HL-60 (cell line): Measurements from ENCODE around the gene XIRP1. TPM values are rescaled to one million over a fixed set of nuclear protein-coding genes. Genes with fewer than 3 reads are reported as not detected.

Source experiments
- DNase-seq, 2 experiments: peaks; one replicate each; pipeline ENCODE4 v3.0.0-alpha.2; 2010 to 2020; ENCODE audit warnings: low read depth in 1 of 2, low spot score in 1 of 2
- H3K27ac ChIP-seq: fragments of 250-450 bp; sonication (Bioruptor Pico); replicated peaks from 2 replicates; pipeline ENCODE4 v1.5.1; 2020; ENCODE audit warnings: mild to moderate bottlenecking, moderate library complexity
- H3K27me3 ChIP-seq: fragments of 250-450 bp; sonication (Bioruptor Pico); 2 replicates; pipeline ENCODE4 v1.5.1; 2021; ENCODE audit warnings: mild to moderate bottlenecking, moderate library complexity; ENCODE audit not compliant: insufficient read depth, poor library complexity, severe bottlenecking
- H3K4me3 ChIP-seq: replicated peaks from 2 replicates; pipeline ENCODE4 v1.5.1; 2011; ENCODE audit warnings: mild to moderate bottlenecking, control low read depth, low read length; ENCODE audit not compliant: insufficient read depth
- GABPA ChIP-seq: IDR thresholded peaks from 2 replicates; pipeline ENCODE4 v1.6.1; 2012; ENCODE audit warnings: low read depth
- POLR2AphosphoS5 ChIP-seq: IDR thresholded peaks from 2 replicates; pipeline ENCODE4 v1.6.1; 2012; ENCODE audit warnings: low read depth
- SPI1 ChIP-seq: IDR thresholded peaks from 2 replicates; pipeline ENCODE4 v1.6.1; 2012; ENCODE audit warnings: low read depth, mild to moderate bottlenecking, borderline replicate concordance
- microRNA-seq: library from miRNA; unstranded; fragments of <30 nt; microRNA quantifications from one replicate; pipeline ENCODE4, GENCODE V29; 2018
- TF ChIP-seq, protein P1 (sequence below): IDR thresholded peaks from one replicate; pipeline ENCODE4 v1.5.1; 2011; ENCODE audit warnings: low read length, control low read depth, inconsistent platforms; ENCODE audit not compliant: insufficient read depth
- TF ChIP-seq, protein P2 (sequence below): IDR thresholded peaks from 2 replicates; pipeline ENCODE4 v1.6.1; 2012; ENCODE audit warnings: low read depth; ENCODE audit not compliant: insufficient replicate concordance

The XIRP1 gene

DNA sequence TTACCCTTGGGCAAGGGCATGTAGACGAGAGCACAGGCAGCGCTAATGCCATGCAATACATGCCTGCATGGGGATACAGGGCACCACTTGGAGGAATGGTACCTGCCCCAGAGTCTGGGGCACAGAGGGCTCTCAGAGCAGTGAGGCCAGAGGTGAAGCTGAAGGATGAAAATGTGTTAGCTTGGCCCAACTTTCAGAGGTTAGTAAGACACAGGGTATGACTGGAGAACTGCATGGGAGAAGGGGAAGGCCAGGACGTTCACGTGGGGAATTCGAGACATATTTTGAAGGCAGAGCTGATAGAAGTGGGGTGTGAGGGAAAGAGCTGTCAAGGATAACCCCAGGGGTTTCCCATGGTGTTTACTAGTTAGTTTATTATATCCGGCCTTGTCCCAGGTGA lies 58.6 kb downstream of the XIRP1 start:
- H3K27ac ChIP-seq: no peak overlapping the region
- TF ChIP-seq, protein P1, sequence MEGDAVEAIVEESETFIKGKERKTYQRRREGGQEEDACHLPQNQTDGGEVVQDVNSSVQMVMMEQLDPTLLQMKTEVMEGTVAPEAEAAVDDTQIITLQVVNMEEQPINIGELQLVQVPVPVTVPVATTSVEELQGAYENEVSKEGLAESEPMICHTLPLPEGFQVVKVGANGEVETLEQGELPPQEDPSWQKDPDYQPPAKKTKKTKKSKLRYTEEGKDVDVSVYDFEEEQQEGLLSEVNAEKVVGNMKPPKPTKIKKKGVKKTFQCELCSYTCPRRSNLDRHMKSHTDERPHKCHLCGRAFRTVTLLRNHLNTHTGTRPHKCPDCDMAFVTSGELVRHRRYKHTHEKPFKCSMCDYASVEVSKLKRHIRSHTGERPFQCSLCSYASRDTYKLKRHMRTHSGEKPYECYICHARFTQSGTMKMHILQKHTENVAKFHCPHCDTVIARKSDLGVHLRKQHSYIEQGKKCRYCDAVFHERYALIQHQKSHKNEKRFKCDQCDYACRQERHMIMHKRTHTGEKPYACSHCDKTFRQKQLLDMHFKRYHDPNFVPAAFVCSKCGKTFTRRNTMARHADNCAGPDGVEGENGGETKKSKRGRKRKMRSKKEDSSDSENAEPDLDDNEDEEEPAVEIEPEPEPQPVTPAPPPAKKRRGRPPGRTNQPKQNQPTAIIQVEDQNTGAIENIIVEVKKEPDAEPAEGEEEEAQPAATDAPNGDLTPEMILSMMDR: no peak
- TF ChIP-seq SPI1 (no peak), POLR2AphosphoS5 (no peak), GABPA (no peak)
- TF ChIP-seq, protein P2, sequence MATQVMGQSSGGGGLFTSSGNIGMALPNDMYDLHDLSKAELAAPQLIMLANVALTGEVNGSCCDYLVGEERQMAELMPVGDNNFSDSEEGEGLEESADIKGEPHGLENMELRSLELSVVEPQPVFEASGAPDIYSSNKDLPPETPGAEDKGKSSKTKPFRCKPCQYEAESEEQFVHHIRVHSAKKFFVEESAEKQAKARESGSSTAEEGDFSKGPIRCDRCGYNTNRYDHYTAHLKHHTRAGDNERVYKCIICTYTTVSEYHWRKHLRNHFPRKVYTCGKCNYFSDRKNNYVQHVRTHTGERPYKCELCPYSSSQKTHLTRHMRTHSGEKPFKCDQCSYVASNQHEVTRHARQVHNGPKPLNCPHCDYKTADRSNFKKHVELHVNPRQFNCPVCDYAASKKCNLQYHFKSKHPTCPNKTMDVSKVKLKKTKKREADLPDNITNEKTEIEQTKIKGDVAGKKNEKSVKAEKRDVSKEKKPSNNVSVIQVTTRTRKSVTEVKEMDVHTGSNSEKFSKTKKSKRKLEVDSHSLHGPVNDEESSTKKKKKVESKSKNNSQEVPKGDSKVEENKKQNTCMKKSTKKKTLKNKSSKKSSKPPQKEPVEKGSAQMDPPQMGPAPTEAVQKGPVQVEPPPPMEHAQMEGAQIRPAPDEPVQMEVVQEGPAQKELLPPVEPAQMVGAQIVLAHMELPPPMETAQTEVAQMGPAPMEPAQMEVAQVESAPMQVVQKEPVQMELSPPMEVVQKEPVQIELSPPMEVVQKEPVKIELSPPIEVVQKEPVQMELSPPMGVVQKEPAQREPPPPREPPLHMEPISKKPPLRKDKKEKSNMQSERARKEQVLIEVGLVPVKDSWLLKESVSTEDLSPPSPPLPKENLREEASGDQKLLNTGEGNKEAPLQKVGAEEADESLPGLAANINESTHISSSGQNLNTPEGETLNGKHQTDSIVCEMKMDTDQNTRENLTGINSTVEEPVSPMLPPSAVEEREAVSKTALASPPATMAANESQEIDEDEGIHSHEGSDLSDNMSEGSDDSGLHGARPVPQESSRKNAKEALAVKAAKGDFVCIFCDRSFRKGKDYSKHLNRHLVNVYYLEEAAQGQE: no peak
- no peak overlapping the region for H3K4me3 ChIP-seq
- H3K27me3 ChIP-seq: no peaks in the 10 kb centered on the region
- DNase-seq: no peak

Small RNA genes lying within 50 kb of the gene (microRNA-seq; reads per million reads assigned to microRNA genes)
- not detected for gene MIR6822
